ENCODE measurements around the gene PPFIBP2. TPM values are rescaled to one million over a fixed set of nuclear protein-coding genes. Genes with fewer than 3 reads are reported as not detected.
A peak's percentile ranks its signal among the peaks of the same experiment; 100 is the strongest.

Gene PPFIBP2
- total RNA-seq, 2 experiments from 2014 or later, result 22.2 to 26.1 TPM

DNA sequence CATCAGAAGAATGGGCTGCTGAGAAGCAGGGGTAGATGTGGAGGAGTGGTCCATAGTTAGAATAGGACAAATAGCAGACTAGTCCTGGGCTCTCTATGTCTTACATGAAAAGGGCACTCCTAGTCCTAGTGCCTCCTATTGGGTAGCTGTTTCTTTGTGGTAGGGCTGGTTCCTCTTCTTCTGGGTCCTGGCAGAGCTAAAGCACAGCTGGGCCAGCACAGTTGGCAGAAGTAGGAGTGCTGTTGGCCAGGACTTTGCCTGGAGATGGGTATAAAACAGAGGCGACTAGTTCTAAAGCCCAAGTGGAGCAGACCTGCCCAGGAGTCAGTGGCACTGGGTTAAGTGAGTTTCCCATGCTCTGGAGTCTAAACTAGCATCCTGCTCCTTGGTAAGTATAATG, 55.2 kb downstream of the PPFIBP2 start:
- intact Hi-C loops (cut with micrococcal nuclease), result no loop called here
- Mint-ChIP-seq H3K36me3 (ENCODE audit: low read depth) (peaks cover 33% of the 10 kb centered on the region), H3K4me3 (no peak overlapping the region), H3K27me3 (ENCODE audit: low read depth) (no peaks in the 10 kb centered on the region), H3K4me1 (ENCODE audit: low read depth) (peaks cover 2% of the 10 kb centered on the region), H3K9me3 (peaks cover 2% of the 10 kb centered on the region), H3K27ac (no peak overlapping the region)
- no peak for DNase-seq
- CTCF ChIA-PET, result no interaction called here

DNA sequence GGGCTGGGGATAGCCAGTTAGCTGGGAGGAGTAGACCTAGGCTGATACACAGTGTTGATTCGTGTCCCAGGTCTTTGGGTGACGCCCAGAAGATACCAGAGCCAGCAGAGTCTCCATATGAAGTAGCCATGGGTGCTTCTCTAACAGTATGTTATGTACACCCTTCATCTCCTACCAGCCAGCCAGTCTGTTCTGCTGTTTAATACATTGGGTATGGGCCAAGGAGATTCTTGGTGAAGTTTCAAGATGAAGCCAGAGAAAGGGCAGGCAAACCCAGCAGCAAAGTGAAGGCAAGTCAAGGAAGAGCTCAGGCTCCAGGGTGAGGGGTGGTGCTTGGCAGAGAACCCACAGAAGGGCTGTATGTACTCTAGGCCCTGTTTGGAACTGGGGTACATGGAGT, 56.4 kb downstream of the PPFIBP2 start:
- peaks cover 2% of the 10 kb centered on the region for H3K9me3 Mint-ChIP-seq
- H3K36me3 Mint-ChIP-seq (ENCODE audit: low read depth), result peaks cover 29% of the 10 kb centered on the region
- H3K4me3 Mint-ChIP-seq, result no peak overlapping the region
- peaks cover 5% of the 10 kb centered on the region for H3K4me1 Mint-ChIP-seq (ENCODE audit: low read depth)
- CTCF ChIA-PET, result interaction anchor here (1.4 to 2.4 kb wide), 3 partner anchors 96 to 125 kb away, joined by 3 to 12 read pairs (median 12); no protein-coding TSS in a partner anchor
- H3K27me3 Mint-ChIP-seq (ENCODE audit: low read depth), result no peaks in the 10 kb centered on the region
- H3K27ac Mint-ChIP-seq, result no peak overlapping the region
- DNase-seq, result no peak
- intact Hi-C loops (cut with micrococcal nuclease), result loop anchor here (2.0 kb wide), 1 partner anchor 57 kb away; the partner anchor contains the start of gene PPFIBP2

DNA sequence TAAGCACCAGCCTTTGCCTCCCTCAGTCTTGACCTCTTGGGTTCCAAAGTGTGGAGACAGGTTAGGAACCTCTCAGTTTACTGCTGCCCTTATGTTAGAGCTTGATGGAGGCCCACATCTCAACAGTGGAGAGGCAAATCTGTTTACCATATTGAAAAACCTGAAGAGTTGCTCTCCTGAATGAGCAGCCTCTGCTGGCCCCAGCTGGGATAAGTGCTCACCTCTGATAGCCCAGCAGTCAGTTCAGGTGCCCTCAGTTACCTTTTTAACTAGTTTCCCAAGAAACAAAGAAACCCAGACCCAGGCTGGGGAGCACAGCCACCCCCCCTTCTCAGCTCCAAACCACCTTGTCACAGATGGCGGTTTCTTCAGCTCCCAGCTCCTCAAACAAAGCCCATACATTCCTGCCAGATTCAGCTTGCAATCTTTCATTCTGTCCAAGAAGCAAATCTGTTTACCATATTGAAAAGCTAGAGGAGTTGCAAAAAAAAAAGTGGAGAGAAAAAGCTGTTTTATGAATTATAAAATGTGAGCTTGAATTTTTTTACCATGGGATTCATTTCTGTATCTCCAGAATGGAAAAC, 57.2 kb downstream of the PPFIBP2 start:
- no peak overlapping the region for H3K4me3 Mint-ChIP-seq
- H3K36me3 Mint-ChIP-seq (ENCODE audit: low read depth), result peaks cover 23% of the 10 kb centered on the region
- H3K4me1 Mint-ChIP-seq (ENCODE audit: low read depth), result peaks cover 13% of the 10 kb centered on the region
- CTCF ChIA-PET, result interaction anchor here (0.7 to 2.4 kb wide), 16 partner anchors 11 to 126 kb away, joined by 3 to 12 read pairs (median 4); no protein-coding TSS in a partner anchor
- no peak for DNase-seq
- H3K9me3 Mint-ChIP-seq, result peaks cover 2% of the 10 kb centered on the region
- H3K27me3 Mint-ChIP-seq (ENCODE audit: low read depth), result no peaks in the 10 kb centered on the region
- intact Hi-C loops (cut with micrococcal nuclease), result loop anchor here (1.0 to 2.0 kb wide), 3 partner anchors 58 to 117 kb away; partner anchors contain the start of gene PPFIBP2
- H3K27ac Mint-ChIP-seq, result no peak overlapping the region

DNA sequence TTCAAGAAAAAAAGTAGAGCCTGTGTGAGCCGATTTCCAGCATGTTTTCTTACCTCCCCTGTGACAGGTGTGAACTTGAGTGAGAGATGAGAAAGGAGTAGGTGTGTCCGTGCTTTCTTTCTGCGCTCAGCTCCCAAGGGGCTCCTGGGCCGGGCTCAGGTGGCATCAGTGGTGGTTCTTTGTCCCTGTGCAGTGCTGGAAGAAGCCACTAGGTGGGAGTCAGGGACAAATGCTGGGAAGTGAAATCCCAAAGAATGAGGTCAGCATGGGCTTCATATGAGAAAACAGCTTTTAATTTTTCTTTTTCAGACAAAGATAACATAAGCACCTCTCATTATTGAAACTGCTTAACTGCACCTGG, 57.8 kb downstream of the PPFIBP2 start:
- intact Hi-C loops (cut with micrococcal nuclease), result loop anchor here (1.0 to 2.0 kb wide), 3 partner anchors 59 to 117 kb away; partner anchors contain the start of gene PPFIBP2
- Mint-ChIP-seq H3K27ac (no peak overlapping the region), H3K4me3 (no peak overlapping the region), H3K9me3 (peaks cover 2% of the 10 kb centered on the region), H3K4me1 (ENCODE audit: low read depth) (peaks cover 19% of the 10 kb centered on the region), H3K36me3 (ENCODE audit: low read depth) (peaks cover 19% of the 10 kb centered on the region), H3K27me3 (ENCODE audit: low read depth) (no peaks in the 10 kb centered on the region)
- peak; percentile 62 for DNase-seq
- CTCF ChIA-PET, result interaction anchor here (0.7 to 2.4 kb wide), 17 partner anchors 10 to 125 kb away, joined by 3 to 12 read pairs (median 4); no protein-coding TSS in a partner anchor

DNA sequence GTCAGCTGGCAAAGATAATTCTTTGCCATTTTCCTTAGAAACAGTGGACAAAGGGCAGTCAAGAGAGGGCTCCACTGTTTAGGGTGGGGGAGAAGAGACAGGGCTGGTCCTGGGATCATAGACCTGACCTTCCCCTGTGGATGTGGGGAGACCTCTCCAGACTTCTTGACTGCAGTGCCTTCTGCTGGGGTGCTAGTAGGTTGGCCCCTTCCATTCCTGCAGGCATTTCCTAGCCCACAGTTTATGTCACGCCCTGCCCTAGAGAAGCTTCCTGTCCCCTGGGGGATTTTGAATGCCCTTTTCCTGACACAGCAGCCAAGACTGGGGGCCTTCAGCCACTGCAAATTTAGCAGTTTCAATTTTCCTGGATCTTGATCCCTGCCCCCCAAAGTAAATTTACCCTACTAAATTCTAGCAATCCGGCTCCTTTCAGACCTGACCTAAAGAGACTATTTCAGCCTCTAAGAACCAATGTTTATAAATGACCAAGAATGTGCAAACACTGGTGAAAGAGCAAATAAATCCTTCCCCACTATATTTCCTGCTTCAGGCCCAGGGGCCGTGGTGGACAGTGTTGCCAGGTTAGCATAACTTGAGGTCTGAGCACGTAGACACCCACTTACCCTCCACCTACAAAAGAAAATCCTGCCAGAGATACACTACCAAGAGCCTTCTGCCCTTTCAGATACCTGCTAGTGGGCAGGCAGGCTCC, 58.4 kb downstream of the PPFIBP2 start:
- intact Hi-C loops (cut with micrococcal nuclease), result no loop called here
- peaks cover 25% of the 10 kb centered on the region for H3K4me1 Mint-ChIP-seq (ENCODE audit: low read depth)
- CTCF ChIA-PET, result interaction anchor here (0.7 to 2.4 kb wide), 11 partner anchors 10 to 123 kb away, joined by 3 to 12 read pairs (median 6); no protein-coding TSS in a partner anchor
- H3K27me3 Mint-ChIP-seq (ENCODE audit: low read depth), result no peaks in the 10 kb centered on the region
- H3K27ac Mint-ChIP-seq, result no peak overlapping the region
- no peak overlapping the region for H3K4me3 Mint-ChIP-seq
- peaks cover 2% of the 10 kb centered on the region for H3K9me3 Mint-ChIP-seq
- DNase-seq, result no peak
- peaks cover 15% of the 10 kb centered on the region for H3K36me3 Mint-ChIP-seq (ENCODE audit: low read depth)

DNA sequence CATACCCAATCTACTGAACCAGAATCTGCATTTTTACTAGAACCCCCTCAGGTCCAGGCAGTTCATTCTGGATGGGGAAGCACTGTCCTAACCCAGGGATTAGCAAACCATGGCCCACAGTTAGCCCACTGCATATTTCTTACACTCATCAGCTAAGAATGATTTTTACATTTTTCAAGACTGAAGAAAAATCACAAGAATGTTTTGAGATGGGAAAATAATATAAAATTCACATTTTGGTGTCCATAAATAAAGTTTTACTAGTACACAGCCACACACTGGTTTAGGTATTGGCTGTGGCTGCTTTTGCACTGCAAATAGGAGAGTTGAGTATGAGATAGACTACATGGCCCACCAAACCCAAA, 59.4 kb downstream of the PPFIBP2 start:
- intact Hi-C loops (cut with micrococcal nuclease), result no loop called here
- H3K36me3 Mint-ChIP-seq (ENCODE audit: low read depth), result peaks cover 8% of the 10 kb centered on the region
- DNase-seq, result no peak
- no peak overlapping the region for H3K27ac Mint-ChIP-seq
- H3K27me3 Mint-ChIP-seq (ENCODE audit: low read depth), result no peaks in the 10 kb centered on the region
- H3K9me3 Mint-ChIP-seq, result no peaks in the 10 kb centered on the region
- peaks cover 35% of the 10 kb centered on the region for H3K4me1 Mint-ChIP-seq (ENCODE audit: low read depth)
- CTCF ChIA-PET, result interaction anchor here (0.7 to 0.9 kb wide), 2 partner anchors 92 to 96 kb away, joined by 3 read pairs; no protein-coding TSS in a partner anchor
- H3K4me3 Mint-ChIP-seq, result no peak overlapping the region

DNA sequence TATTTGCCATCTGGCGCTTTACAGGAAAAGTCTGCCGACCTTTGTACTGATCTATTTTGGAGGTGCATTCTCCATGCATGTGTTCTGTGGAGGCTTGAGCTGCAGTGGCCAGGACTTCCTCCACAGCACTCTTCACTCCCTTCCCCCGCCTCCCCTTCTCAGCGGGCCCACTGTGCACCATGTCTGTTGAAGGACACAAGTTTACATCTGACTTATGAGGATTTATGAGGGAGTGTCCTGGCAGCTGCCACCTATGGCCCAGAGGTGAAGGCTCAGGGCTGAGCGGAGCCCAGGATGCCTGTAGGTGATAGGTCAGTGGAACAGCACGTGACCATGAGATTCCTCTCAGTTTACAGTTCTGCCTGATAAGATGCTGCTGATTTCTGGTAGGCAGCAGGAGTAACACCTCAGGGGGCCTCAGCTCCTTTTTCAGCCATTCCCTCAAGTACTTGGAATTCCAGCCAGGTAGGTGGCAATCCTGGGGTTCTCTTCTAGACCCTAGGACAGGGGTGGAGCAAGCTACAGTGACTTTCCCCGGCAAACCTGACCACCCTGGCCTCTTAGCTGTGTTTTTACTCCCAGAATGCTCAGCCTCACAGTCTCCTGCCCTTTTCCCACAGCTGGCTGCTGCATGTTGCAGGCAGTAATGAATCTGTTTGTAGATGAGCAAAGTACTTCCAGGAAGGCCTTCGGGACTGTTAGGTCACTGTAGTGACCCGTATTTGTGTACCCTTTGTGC, 59.9 kb downstream of the PPFIBP2 start:
- Mint-ChIP-seq H3K4me1 (ENCODE audit: low read depth) (peaks cover 40% of the 10 kb centered on the region), H3K27me3 (ENCODE audit: low read depth) (no peaks in the 10 kb centered on the region), H3K9me3 (no peaks in the 10 kb centered on the region), H3K27ac (no peak overlapping the region), H3K4me3 (no peak overlapping the region), H3K36me3 (ENCODE audit: low read depth) (peaks cover 2% of the 10 kb centered on the region)
- CTCF ChIA-PET, result interaction anchor here (0.9 to 1.0 kb wide), 2 partner anchors 61 to 91 kb away, joined by 3 read pairs; no protein-coding TSS in a partner anchor
- DNase-seq, result no peak
- intact Hi-C loops (cut with micrococcal nuclease), result no loop called here

DNA sequence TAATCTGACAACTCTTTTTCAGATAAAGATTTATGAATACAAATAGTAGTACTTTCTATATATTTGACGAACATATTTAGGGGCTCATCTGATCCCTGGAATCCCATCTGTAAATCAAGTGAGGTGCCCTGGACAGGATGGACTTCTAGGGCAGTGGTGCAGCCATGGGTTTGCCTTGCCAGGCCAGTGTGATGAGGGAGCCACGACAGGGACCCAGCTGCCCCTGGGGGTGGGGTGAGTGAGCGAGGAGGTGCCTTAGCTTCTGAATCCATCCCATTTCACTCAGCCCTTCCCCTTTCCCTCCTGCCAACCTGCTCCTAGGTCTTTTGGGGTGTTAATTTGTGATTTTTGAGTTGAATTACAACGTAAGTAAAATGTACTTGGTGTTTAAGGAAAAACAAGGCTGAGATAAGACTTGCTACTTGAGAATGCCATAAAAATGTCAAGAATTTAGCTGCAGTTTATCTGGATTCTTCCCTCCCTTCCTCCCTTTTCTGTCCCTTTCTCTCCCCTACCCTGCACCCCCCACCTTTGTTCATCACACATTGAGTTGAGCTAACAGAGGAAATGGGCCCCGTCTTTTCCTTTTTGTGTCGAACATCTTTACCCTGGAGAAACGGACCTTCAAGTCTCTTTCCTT, 60.8 kb downstream of the PPFIBP2 start:
- intact Hi-C loops (cut with micrococcal nuclease), result no loop called here
- Mint-ChIP-seq H3K4me1 (ENCODE audit: low read depth) (peaks cover 43% of the 10 kb centered on the region), H3K9me3 (no peaks in the 10 kb centered on the region), H3K36me3 (ENCODE audit: low read depth) (no peaks in the 10 kb centered on the region), H3K27ac (no peak overlapping the region), H3K4me3 (no peak overlapping the region), H3K27me3 (ENCODE audit: low read depth) (no peaks in the 10 kb centered on the region)
- CTCF ChIA-PET, result interaction anchor here (0.7 to 1.1 kb wide), 3 partner anchors 61 to 525 kb away, joined by 3 read pairs; partner anchors contain the start of gene PPFIBP2
- no peak for DNase-seq

DNA sequence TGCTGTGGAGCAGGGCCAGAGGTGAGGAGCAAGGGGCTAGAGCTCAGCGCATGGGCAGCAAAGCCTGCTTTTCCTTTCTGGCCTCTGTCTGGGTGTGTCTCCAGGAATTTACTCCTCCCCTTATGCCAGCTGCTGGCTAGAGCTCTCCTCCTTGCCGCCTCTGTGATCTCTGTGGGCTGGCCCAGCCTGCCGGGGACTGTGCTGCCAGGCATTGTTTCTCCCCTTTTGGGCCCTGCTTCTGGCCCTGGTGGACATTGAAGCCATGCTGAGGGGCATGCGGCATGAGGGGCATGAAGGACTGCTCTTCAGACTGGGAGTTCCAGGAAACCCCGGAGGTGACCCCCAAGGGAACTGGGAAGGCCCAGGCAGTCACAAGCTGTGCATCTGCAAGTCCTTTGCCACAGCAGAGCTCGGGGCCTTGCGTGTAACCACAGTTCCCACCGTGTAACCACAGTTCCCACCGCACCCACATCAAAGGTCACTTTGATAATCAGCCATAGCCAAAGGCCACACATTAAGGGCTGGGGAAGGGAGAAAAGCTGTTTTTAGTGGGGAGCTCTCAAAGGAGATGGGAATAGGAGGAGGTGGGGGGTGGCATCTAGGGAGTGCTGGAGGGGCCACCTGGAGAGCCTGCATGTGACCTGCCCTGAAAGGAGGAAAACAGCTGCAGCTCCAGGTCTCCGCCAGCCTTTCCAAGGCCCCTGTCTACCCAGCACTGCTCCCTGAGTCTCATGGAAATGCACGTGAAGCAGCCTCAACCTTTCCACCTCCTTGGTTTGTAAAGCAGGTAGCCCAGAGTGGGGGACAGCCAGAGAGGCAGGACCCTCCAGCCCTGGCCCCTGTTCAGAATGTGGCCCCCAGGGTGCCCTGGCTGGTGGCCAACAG, 62.3 kb downstream of the PPFIBP2 start:
- peaks cover 43% of the 10 kb centered on the region for H3K4me1 Mint-ChIP-seq (ENCODE audit: low read depth)
- H3K9me3 Mint-ChIP-seq, result no peaks in the 10 kb centered on the region
- intact Hi-C loops (cut with micrococcal nuclease), result no loop called here
- no peaks in the 10 kb centered on the region for H3K36me3 Mint-ChIP-seq (ENCODE audit: low read depth)
- H3K27me3 Mint-ChIP-seq (ENCODE audit: low read depth), result no peaks in the 10 kb centered on the region
- peak; percentile 53 for DNase-seq
- CTCF ChIA-PET, result interaction anchor here (1.7 to 3.6 kb wide), 2 partner anchors 63 to 89 kb away, joined by 4 to 11 read pairs; partner anchors contain the start of gene PPFIBP2
- H3K4me3 Mint-ChIP-seq, result no peak overlapping the region
- no peak overlapping the region for H3K27ac Mint-ChIP-seq

DNA sequence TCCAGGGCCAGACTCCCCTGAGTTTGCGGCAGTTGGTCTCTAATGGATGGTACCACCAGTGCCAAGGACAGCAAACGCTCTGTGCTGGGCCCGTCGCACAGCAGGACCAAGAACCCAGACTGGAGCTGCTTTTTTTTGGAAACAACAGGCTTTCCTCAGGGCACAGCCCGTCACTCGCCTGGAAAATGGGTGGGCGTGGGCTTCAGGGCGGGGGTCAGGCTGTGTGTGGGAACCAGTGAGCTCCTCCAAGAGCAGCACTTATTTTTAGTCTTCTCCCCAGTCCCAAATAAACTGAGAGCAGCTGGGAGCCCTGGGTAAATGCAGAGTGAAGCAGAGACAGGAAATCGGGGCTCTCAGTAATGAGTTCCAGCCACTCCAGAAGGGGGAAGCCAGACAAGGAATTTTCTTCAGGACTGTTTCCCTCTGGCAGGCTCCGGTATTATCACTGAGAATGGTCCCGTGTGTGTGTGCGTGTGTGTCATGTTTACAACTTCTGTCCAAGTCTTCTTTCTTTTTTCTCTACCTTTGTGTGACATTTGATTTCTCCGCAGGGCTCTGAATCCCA, 63.0 kb downstream of the PPFIBP2 start:
- intact Hi-C loops (cut with micrococcal nuclease), result no loop called here
- Mint-ChIP-seq H3K27ac (no peak overlapping the region), H3K4me3 (no peak overlapping the region), H3K4me1 (ENCODE audit: low read depth) (peaks cover 41% of the 10 kb centered on the region), H3K27me3 (ENCODE audit: low read depth) (no peaks in the 10 kb centered on the region), H3K9me3 (no peaks in the 10 kb centered on the region), H3K36me3 (ENCODE audit: low read depth) (no peaks in the 10 kb centered on the region)
- CTCF ChIA-PET, result interaction anchor here (1.7 to 3.6 kb wide), 2 partner anchors 64 to 89 kb away, joined by 4 to 11 read pairs; partner anchors contain the start of gene PPFIBP2
- no peak for DNase-seq

All from activated naive CD4-positive, alpha-beta T cell treated with anti-CD3 and anti-CD28 coated beads for 36 hours (primary cell).